Stimulated activated CD4-positive, alpha-beta T cell treated with anti-CD3 and anti-CD28 coated beads, Interleukin-12 subunit alpha, Interleukin-12 subunit beta, amount 100 ng/mL, for 48 hours (primary cell): ENCODE measurements around the gene VAT1L.
A peak's percentile ranks its signal among the peaks of the same experiment; 100 is the strongest.
"Not testable (repeated sequence)": the region's sequence is repeated elsewhere in the genome, so short reads cannot be mapped to it uniquely, and the experiment has no call there.

Experiments
- DNase-seq, 3 donors: peaks; one replicate each; pipeline ENCODE4 v3.0.0-alpha.2; 2020; ENCODE audit warnings: low read depth in 2 of 3, low spot score in 1 of 3

Gene VAT1L

GRCh38 chr16:77947590-77947989, 159.2 kb downstream of the VAT1L start:
- not testable (repeated sequence) for DNase-seq

GRCh38 chr16:77948835-77949234, 160.5 kb downstream of the VAT1L start:
- DNase-seq = no peak

DNA sequence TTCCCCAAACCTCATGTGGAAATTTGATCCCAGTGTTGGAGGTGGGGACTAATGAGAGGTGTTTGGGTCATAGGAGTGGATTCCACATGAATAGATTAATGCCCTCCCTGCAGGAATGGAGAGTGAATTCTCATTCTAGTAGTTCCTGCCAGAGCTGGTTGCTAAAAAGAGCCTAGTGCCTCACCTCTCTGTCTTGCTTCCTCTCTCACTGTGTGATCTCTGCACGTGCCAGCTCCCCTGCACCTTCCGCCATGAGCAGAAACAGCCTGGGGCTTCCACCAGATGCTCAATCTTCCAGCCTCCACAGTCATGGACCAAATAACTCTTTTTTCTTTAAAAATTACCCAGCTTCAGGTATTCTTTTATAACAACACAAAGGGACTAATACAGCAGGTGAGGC, 161.1 kb downstream of the VAT1L start:
- DNase-seq = no peak

- DNase-seq = no peak
These were observed 163.4 kb downstream of the VAT1L start for GRCh38 chr16:77951788-77952187.

- no peak for DNase-seq
These were observed 166.8 kb downstream of the VAT1L start for GRCh38 chr16:77955127-77955526.

GRCh38 chr16:77956231-77956630, 167.9 kb downstream of the VAT1L start:
- no peak for DNase-seq

DNA sequence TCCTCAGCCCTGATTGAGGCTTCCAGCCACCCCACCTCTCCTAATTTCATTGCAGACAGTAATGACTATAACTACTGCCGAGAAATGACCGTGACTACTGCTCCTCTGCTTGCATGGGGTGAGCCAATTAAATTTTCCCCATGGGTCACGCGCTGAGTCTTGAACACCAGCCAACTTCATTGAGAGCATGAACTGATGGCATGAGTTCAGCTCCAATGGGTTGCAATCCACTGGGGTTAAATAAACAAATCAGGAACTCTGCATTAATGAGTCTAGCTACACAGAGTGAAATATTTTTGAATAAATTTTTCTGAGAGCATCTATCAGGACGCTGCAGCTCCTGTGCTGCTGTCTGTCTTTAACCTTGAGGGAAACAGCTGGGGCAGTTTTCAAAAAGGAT, 172.4 kb downstream of the VAT1L start:
- DNase-seq = no peak

DNA sequence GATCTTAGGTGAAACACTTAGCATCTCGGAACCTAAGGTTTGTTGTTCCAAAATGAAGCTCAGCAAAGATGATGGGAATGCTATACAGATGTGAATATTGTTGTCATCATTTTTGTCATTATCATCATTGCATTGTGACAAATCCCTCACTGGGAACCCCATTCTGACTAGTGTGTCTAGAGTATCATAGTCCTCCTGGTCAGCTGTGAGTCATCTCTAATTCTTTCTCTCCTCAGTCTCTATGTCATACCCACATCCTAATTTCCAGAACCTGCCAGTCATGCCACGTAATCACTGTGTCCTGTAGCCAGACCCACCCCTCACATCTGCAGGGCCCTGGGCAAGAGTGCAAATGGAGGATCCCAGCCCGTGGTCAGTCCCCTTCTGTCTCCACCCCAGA, 173.4 kb downstream of the VAT1L start:
- DNase-seq = no peak

GRCh38 chr16:77962689-77963088, 174.3 kb downstream of the VAT1L start:
- DNase-seq = no peak

DNA sequence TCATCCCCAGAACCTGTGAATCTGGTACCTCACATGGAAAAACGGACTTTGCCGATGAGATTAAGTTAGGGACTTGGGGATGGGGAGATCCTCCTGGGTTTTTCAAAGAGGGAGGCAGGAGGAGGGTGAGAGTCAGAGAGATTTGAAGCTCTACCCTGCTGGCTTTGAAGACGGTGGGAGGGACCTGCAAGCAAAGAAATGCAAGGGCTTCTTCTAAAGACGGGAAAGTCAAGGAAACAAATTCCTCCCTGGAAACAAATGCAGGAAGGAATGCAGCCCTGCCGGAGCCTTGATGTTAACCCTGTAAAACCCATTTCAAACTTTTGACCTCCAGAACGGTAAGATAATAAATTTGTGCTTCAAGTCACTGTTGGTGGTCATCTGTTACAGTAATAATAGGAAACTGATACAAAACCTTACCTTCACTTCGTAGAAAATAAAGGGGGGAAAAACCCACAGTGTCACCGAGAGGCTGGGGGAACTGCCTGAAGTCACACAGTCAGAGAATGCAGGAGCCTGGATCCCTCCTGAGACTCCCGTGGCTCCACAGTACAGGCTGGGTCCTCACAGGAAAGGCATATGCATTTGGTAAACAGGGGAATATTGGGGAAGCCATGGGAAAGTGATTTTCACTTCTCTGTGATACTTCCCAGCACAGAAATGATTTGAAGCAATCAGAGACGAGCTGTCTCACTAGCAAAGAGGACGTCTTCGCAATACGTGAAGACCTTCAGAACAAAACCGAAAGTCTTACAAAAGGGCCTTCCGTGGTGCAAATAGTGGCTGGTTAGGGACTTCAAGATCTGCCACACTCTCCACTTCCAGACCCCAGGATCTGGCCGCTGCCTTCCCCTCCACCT, 175.1 kb downstream of the VAT1L start:
- no peak for DNase-seq

GRCh38 chr16:77965346-77965745, 177.0 kb downstream of the VAT1L start:
- no peak for DNase-seq

GRCh38 chr16:77967054-77967904, 178.9 kb downstream of the VAT1L start:
- no peak for DNase-seq

- DNase-seq = no peak
These were observed 181.5 kb downstream of the VAT1L start for GRCh38 chr16:77969861-77970260.

DNA sequence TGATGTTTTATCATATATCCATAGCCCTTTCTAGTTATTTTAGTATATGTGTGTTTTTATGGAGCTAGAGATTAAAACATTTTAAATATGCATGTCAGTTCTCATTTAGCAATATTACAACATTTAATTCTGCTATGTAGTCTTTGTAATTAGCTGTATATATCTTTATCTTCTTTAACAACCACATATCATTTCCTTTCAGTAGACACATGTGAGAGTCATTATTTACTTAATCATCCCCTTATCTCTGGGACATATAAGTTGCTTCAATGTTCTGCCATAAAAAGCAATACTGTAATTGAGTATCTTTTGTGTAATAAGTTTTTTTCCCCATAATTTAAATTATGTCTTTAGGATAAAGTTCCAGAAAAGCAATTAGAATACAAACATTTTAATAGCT, 182.0 kb downstream of the VAT1L start:
- DNase-seq = no peak

GRCh38 chr16:77971306-77972061, 183.1 kb downstream of the VAT1L start:
- DNase-seq = peak; percentile 65 to 74 (median 71)

- DNase-seq = no peak
These were observed 183.7 kb downstream of the VAT1L start for GRCh38 chr16:77972062-77972392.

DNA sequence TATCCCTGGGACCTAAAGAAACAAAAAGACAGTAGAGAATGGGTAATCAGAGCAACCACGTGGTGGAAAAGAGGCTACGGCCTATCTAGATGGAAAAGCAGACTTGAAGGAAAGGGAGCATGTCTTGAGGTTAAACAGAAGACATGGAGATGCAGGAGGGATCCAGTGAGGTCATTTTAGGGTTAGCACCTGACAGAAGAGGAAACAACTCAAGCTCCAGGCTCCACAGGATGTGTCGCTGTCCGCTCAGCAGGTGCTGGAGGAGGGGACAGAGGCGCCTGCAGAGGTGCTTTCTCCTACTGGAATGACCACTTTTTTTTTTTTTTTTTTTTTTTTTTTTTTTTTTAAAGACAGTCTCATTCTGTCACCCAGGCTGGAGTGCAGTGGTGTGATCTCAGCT, 186.5 kb downstream of the VAT1L start:
- no peak for DNase-seq

DNA sequence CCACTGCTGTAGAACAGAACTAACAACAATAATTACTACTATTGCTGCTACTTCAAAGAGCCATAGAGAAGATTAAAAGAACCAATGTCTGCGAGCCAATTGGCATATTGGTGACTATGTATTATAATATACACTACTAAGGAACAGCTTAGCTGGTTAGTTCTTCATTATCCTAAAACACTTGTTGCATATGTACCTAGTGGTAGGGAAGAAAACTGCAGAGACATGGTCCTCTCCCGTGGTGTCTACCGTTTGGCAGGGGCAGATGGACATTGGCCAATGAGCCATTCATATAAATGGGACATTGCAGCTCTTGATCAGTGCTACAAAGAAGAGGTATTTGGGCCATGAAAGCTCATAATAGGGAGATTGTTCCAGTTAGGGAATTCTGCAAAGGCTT, 187.6 kb downstream of the VAT1L start:
- no peak for DNase-seq

- no peak for DNase-seq
These were observed 189.0 kb downstream of the VAT1L start for GRCh38 chr16:77977339-77977738.

DNA sequence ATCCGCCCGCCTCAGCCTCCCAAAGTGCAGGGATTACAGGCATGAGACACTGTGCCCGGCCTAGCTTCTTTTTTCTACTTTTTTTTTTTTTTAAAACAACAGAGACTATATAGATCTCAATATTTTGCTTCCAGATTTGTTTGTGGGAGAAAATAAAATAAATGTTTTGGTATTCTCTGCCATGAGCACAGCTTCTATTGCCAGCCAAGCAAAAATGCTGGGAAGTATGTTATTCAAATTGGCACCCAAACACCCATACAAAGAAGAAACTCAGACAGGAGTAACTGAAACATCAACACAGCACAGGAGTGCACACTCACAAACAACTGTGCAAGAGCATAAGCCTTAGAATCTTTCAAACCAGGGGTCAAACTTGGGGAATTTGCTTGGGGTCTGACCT, 196.7 kb downstream of the VAT1L start:
- DNase-seq = no peak

GRCh38 chr16:77986011-77986740, 197.8 kb downstream of the VAT1L start:
- DNase-seq = no peak
